GM18499 (cell line): ENCODE measurements around the gene PPFIA4.
A peak's percentile ranks its signal among the peaks of the same experiment; 100 is the strongest.
"Not testable (repeated sequence)": the region's sequence is repeated elsewhere in the genome, so short reads cannot be mapped to it uniquely, and the experiment has no call there.

Experiments used
- ATAC-seq: cut with Tn5 transposase; IDR thresholded peaks from one replicate; pipeline ENCODE4 v1.9.1; 2021; ENCODE audit warnings: moderate number of reproducible peaks; ENCODE audit not compliant: insufficient read depth, unreplicated experiment

PPFIA4 gene

DNA sequence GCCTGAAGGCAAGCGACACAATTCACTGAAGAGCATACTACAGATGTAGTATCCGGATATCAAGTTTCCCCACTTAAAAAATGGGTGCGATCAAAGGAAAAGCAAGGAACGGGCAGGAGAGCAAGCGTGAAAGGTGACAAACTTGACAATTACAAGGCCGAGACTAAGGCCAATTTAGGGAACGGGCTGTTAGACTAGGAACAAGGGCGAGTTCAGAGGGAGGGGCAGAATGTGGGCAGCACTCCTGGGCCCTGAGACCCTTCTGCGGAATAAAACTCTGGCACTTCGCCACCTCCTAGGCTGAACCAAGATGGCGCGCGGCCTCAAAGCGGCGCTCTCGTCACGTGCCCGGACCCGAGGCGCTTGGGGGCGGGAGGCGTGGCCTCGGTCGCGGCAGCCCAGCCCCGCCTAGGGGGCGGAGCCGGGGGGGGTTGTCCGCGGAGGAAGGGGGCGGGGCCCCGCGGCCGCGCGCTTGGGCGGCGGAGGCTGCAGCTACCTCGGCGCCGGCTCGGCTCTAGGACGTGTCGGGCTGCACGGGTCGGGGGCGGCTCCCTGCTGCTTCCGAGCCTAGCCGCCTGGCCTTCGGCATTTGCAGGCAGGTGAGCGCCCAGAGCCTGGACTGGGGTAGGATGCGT, at the start of gene PPFIA4:
TSS of gene PPFIA4 (plus strand) at position 461 of the 635 bp plus-strand sequence. CDS start 12,518 bp downstream, outside the sequence.
- ATAC-seq: no peak

DNA sequence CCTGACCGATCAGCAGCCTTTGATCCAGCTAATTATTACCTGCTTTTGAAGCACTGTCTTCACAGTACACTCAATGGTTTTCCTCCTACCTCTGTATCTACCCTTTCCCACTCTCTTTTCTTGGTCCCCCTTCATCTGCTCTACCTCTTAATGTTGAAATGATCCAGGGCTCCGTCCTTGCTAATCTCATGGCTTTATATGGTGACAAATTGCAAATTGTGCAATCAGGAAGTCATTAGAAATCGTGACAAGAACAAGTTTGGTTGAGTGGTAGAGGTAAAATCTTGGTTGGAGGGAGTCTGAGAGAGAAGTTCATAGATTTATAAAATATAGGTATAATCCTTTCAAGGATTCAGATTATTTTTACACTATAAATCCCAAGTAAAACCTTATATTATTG, 49.7 kb upstream of the PPFIA4 start:
- no peak for ATAC-seq

DNA sequence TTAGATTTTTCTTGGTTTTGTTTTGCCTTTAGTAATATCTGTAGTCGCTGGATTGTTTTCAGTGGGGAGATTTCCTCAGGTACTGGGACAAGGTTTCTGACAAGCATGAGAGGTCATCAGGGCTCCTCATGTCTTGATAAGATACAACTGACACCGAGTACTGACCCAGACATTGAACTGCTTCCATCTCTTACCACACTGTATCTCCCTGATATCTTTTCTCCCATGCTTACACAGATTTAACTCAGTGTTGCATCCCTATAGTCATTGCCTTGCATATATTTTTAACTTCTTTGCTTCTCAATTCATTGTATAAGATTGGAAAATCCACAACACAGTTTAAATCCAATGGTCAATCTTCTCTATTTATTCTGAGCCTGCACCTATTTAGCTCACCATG, 46.8 kb upstream of the PPFIA4 start:
- no peak for ATAC-seq

DNA sequence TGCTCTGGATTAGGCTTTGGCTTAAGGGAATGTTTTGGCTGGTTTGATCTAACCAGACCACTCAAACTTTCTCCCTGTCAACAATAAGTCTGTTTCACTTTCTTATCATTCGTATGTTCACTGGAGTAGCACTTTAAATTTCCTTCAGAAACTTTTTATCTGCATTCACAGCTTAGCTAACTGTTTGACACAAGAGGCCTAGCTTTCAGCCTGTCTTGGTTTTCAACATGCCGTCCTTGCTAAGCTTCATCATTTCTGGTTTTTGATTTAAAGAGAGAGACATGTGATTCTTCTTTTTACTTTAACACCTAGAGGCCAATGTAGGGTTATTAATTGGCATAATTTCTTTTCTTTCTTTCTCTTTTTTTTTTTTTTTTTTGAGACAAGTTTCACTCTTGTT, 44.4 kb upstream of the PPFIA4 start:
- ATAC-seq: no peak

DNA sequence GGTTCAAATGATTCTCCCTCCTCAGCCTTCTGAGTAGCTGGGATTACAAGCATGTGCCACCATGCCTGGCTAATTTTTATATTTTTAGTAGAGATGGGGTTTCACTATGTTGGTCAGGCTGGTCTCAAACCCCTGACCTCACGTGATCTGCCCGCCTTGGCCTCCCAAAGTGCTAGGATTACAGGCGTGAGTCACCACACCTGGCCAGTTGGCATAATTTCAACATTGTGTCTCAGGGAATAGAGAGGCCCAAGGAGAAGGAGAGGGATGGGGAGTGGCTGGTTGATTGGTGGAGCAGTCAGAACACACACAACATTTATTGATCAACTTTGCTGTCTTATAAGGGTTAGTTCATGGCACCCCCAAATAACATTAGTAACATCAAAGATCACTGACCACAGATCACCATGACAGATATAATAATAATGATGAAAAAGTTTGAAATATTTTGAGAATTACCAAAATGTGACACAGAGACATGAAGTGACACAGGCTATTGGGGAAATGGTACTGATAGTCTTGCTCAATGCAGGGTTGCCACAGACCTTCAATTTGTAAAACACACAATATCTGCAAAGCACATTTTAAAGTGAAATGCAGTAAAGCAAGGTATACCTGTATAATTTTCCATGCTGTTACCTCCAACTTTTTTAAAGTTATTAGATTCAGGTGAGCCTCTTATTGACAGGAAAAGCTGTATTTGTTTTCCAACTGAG, 43.4 kb upstream of the PPFIA4 start:
- no peak for ATAC-seq

DNA sequence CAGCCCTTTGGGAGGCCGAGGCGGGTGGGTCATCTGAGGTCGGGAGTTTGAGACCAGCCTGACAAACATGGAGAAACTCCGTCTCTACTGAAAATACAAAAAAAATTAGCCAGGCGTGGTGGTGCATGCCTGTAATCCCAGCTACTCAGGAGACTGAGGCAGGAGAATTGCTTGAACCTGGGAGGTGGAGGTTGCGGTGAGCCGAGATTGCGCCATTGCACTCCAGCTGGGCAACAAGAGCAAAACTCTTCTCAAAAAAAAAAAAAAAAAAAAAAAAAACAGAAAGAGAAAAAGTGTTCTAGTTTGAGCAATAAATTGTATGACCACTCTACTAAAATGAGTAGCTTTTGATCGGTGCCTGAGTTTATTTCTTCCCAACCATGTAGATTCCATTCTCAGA, 40.2 kb upstream of the PPFIA4 start:
- ATAC-seq: not testable (repeated sequence)

DNA sequence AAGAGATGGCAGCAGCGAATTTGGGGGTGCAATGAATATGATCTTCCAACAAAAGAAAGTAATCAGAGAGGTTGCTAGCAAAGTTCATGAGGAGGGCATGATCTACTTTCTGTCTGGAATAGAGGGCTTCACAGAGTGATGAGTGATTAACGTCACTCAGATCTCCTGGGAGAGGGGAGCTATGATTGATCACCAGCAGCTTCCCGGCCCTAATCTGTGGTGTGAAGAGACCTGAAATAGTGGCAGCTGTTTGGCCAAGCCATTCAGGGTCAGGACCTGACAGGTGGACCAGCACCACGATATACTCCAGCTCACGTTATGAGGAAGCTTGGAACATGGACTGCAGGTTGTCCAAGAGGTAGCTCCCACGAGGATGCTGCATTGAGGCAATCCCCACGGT, 39.0 kb upstream of the PPFIA4 start:
- ATAC-seq: no peak

DNA sequence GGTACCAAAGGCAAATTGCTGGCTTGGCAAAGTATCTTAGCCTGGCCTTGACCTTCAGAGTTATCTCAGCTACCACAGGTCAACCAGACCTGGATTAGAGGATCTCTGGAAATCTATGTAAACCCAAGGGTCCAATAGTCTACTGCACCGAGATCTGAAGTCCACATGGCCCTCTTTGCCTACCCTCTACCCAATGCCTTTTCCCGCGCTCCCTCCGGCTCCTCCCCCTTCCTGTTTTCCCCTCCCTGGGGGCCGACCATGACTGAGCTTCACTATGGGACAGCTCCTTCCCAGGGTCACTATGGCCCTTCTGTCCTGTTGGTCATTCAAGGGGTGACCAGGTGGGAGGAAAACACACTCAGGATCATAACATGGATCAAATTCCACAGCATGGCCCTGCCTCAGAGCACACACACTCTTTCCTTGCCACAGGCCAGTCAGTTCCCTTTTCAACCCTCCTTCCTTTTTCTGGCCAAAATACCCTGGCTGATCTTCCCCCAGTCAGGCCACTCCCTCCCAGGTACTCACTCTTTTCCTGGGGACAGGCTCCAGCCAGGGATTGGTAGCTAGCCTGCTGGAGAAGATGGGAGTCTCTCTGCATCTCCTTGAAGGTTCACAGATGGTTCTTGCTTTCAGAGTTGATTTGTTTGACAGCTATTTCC, 38.2 kb upstream of the PPFIA4 start:
- ATAC-seq: no peak

DNA sequence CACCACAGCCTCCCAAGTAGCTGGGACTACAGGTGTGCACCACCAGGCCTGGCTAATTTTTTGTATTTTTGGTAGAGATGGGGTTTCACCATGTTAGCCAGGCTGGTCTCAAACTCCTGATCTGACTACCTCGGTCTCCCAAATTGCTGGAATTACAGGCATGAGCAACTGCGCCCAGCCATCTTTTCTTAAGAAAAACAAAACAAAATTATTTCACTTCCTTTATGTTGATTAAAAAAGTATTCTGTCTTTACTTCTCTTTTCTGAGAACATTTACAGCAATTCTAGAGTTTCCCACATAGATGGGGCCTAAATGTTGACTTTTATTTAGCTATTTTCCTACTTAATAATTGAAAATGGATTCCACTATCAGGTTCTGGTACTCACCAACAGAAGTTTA, 36.4 kb upstream of the PPFIA4 start:
- no peak for ATAC-seq

DNA sequence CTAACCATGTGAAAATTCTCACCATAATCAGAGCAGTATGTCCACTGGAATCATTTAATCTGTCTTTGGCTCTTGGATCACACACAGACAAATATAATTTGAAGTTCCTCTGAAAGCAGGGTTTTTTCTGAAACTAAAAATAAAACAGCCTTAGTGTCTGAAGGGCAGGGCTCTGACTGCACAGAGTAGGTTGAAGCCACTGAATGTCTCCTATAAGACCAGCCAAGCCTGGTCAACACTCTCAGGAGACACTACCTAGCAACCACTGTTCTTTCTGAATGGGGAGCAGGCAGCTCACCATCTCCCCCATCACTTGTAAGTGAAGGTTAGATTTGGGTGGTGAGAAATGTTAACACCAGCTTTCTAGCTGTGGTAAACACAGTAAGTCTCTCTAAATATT, 35.2 kb upstream of the PPFIA4 start:
- no peak for ATAC-seq

DNA sequence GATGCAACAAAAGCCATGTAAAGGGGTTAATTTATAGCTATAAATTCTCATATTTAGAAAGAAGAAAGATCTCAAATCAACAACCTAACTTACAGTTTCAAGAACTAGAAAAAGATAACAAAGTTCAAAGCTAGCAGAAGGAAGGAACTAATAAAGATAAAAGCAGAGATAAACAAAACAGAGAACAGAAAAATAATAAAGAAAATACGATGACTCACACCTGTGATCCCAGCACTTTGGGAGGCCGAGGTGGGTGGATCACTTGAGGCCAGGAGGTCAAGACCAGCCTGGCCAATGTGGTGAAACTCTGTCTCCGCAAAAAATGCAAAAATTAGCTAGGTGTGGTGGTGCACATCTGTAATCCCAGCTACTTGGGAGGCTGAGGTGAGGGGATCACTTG, 31.5 kb upstream of the PPFIA4 start:
- ATAC-seq: no peak

DNA sequence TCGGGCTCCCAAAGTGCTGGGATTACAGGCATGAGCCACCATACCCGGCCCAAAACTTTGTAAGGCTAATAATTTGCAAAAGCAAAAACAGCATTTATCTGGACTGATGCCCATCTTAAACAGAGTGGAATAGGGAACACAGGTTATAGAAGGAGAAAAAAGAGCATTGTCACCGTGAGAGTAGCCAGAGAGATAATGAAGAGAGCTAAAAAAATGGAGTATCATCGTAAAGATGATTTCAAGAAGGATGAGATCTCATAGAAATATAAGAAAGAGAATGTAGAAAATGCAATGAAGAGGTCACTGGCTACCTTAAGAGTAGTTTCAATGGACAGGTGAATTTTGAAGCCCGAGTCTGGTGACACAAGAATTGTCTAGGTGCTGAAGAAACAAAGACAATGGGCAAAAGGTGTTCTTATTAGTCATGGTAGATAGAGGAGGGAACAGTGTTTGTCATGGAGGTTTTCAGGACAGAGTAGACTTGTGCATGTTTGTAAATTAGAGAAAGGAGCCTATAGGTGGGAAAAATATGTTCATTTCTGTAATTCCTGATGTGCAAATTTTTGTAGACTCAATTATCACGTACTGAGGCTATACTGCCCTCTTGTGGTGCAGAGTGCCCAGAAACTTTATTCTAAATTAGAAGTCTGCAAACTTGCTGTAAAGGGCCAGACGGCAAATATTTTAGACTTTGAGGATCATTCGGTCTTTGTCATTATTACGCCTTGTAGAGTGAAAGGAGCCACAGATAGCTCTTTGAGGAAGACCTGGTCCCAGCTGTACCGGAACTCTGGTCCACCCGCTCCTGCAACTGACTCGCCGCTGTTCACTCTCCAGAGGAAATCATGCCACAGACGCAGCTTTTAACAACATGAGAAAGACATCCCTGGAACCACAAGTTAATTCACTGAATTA, 27.2 kb upstream of the PPFIA4 start:
- ATAC-seq: no peak

DNA sequence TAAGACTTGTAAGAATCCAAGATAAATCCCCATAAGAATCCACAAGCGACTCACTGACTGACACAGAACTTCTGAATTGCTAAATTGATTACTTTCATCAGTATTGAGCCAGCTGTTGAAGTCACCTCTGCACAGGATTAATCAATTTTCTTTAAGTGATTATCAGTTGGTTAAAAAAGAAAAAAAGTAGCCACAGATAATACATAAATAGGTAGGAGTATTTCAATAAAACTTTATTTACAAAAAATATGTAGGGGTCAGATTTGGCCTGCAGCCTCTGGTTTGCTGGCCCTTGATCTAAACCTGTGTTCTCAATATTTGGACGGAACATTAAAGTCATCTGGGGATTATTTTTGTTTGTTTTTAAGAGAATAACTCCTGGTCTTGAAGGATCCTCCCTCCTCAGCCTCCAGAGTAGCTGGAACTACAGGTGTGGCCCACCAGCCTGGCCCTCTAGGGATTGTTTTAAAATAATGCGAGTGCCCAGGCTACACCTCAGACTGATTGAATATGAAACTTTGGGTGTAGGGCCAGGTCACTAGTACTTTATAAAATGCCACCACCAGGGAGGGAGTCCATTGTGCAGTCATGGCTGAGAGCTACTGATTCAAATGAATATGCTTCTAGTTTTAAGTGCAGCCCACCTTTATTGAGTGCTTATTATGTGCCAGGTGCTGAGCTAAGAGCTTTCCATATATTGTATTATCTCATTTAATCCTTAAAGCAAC, 25.9 kb upstream of the PPFIA4 start:
- ATAC-seq: no peak

DNA sequence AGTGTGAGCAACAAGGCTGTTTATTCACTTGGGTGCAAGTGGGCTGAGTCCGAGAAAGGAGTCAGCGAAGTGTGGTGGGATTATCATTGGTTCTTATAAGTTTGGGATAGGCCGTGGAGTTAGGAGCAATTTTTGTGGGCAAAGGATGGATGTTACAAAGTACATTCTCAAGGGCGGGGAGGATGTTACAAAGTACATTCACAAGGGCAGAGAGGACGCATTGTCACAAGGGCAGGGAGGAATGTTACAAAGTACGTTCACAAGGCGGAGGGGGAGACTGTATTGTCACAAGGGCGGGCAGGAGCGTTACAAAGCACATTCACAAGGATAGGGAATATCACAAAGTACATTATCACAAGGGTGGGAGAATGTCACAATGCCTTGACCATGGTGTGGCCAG, 24.3 kb upstream of the PPFIA4 start:
- ATAC-seq: no peak

DNA sequence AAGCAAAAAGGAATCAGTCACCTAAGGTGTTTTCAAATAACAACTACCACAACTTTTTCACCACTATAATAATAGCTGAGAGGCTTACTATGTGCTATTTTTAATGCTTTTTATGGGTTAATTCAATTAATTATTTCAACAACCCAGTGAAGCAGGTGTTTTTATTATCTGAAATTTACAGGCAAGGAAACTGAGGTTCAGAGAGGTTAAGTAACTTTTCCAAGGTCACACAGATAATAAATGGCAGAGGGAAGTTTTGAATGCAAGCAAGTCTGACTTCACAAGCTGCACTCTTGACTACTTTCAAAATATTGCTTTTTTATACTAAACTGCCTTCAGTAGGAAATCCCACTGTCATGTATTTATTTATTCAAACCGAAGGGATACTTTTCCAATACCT, 23.3 kb upstream of the PPFIA4 start:
- no peak for ATAC-seq

DNA sequence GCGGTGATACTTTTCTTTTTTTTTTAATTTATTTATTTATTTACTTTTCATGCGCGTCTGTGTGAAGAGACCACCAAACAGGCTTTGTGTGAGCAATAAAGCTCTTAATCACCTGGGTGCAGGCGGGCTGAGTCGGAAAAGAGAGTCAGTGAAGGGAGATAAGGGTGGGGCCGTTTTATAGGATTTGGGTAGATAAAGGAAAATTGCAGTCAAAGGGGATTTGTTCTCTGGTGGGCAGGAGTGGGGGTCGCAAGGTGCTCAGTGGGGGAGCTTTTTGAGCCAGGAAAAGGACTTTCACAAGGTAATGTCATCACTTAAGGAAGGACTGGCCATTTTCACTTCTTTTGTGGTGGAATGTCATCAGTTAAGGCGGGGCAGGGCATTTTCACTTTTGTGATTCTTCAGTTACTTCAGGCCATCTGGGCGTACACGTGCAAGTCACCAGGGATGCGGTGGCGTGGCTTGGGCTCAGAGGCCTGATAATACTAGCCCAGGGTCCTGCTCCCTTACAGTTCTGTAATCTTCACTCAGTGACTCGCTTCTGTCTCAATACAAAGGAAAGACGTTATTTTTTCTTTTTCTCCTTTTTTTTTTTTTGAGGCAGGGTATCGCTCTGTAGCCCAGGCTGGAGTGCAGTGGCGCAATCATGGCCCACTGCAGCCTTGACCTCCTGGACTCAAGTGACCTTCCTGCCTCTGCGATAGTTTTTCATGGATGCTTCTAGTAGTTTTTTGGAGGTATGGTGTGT, 20.7 kb upstream of the PPFIA4 start:
- ATAC-seq: not testable (repeated sequence)

DNA sequence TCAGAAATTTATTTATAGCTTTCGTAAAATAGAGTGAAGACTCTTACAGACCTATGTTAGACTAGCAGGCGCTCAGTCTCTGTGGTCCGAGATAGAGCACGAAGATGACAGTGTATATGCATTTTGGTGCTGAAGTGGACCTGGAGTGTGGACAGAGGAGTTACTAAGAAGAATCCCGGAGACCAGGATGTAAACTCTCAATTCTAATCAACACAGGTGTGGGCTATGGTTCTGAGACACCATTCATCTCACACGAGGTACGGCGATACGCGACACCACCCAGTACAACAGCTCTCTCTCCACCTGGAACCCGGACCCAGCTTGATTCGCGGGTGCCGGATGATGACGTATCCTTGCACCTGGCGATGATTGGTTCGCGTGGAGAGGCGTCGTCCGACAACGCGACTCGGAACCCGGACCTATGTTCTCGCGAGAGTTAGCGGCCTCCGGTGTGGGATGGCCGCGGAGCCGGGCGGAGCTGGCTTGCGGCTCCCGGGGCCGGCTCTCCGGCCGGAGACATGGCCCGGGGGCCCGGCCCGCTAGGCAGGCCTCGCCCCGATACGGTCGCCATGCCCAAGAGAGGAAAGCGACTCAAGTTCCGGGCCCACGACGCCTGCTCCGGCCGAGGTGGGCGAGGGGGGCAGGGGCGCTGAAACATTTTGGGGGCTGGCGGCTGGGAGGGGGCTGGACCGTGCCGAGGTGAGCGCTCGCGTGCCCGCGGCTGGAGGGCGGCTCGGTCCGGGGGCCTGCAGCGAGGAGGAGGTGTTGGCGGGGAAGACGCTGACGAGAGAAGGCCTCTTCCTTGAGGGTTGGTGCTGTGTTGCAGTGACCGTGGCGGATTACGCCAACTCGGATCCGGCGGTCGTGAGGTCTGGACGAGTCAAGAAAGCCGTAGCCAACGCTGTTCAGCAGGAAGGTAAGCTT, 19.1 kb upstream of the PPFIA4 start, which contains the start of gene TMEM183A:
TSS of gene TMEM183A (plus strand) at position 427 of the 924 bp plus-strand sequence. CDS start at position 519, 92 bp downstream.
- ATAC-seq: peak; percentile 66

DNA sequence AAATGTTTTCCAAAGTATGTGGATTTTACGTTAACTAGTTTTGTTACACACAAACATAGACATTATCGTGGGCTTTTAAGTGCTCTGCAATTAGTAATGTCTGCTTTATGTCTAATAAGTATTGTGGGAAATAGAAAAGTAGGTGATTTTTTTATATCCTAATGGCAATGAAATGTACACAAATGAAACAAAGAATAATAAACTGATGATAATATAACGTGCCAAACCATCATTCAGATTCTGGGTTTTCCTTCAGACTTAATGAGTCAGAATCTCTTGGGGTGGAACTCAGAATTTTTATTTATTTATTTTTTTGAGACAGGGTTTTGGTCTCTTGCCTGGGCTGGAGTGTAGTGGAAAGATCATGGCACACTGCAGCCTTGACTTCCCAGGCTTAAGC, 17.1 kb upstream of the PPFIA4 start:
- ATAC-seq: no peak
